OCI-LY3 (cell line): ENCODE data around the gene FBXL13.
A peak's percentile ranks its signal among the peaks of the same experiment; 100 is the strongest.

Experiments used
- H2AFZ ChIP-seq: fragments of 200-600, 300-600 bp; shearing (Covaris generic); 2 replicates; pipeline ENCODE4 v1.6.0; 2014; ENCODE audit warnings: antibody characterized with exemption, low read depth, low read length
- H3K27ac ChIP-seq: fragments of 200-600, 300-600 bp; sonication (generic); 2 replicates; pipeline ENCODE4 v1.5.1; 2014; ENCODE audit warnings: mild to moderate bottlenecking, low read length, moderate library complexity, mixed read lengths
- H3K27me3 ChIP-seq: fragments of 200-600, 300-600 bp; sonication (generic); 2 replicates; pipeline ENCODE4 v1.6.1; 2014; ENCODE audit warnings: low read depth, low read length, mixed read lengths
- H3K36me3 ChIP-seq: fragments of 200-600, 300-600 bp; sonication (generic); replicated peaks from 2 replicates; pipeline ENCODE3; 2014; ENCODE audit warnings: low read depth, low read length, mixed read lengths
- H3K4me1 ChIP-seq: fragments of 300-600, 200-600 bp; sonication (generic); 2 replicates; pipeline ENCODE4 v1.6.1; 2014; ENCODE audit warnings: low read length, mixed read lengths
- H3K4me2 ChIP-seq: fragments of 200-600, 300-600 bp; sonication (generic); 2 replicates; pipeline ENCODE4 v1.6.1; 2014; ENCODE audit warnings: low read length, mixed read lengths
- H3K4me3 ChIP-seq: fragments of 300-600, 200-600 bp; sonication (generic); 2 replicates; pipeline ENCODE4 v1.5.1; 2014; ENCODE audit warnings: antibody characterized with exemption, mild to moderate bottlenecking, low read length, moderate library complexity
- H3K79me2 ChIP-seq: fragments of 300-600, 200-600 bp; shearing (Covaris generic); 2 replicates; pipeline ENCODE4 v1.6.1; 2014; ENCODE audit warnings: mild to moderate bottlenecking, low read length, mixed read lengths
- H3K9ac ChIP-seq: fragments of 300-600, 200-600 bp; shearing (Covaris generic); 2 replicates; pipeline ENCODE4 v1.6.0; 2014; ENCODE audit warnings: mild to moderate bottlenecking, low read length, moderate library complexity
- H3K9me3 ChIP-seq: fragments of 200-600, 300-600 bp; shearing (Covaris generic); 2 replicates; pipeline ENCODE4 v1.6.1; 2014; ENCODE audit warnings: low read length, mixed read lengths; ENCODE audit not compliant: insufficient read depth
- H4K20me1 ChIP-seq: fragments of 200-600, 300-600 bp; sonication (generic); 2 replicates; pipeline ENCODE4 v1.6.1; 2016; ENCODE audit warnings: low read length, mixed read lengths; ENCODE audit not compliant: insufficient read depth
- EZH2phosphoT487 ChIP-seq: fragments of 200-600 bp; shearing (Covaris generic); IDR thresholded peaks from 2 replicates; pipeline ENCODE4 v1.6.1; 2018; ENCODE audit warnings: antibody characterized with exemption, mixed run types, low read depth
- TF ChIP-seq, protein P1 (sequence below): fragments of 200-600, 300-600 bp; sonication (generic); IDR thresholded peaks from 2 replicates; pipeline ENCODE4 v1.5.1; 2014; ENCODE audit warnings: antibody characterized with exemption, low read length, low read depth

FBXL13 gene

DNA sequence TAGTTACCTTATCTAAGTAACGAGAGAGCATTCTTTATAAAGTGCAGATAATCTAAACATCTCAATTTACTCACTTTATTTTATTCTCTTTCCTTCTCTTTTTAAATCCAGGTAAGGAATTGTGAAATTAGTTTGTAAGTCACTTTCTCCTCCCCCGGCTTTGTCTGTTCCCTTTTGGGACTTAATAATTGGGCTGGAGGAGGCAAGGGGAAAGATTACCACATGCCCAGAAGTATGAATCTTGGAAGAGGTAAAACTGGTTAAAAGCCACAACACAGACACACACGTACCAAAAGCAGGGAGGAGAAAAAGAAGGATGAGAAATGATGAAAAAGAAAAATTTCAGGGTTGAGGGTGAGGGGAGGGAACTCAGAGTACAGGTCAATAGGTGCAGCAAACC, 225.1 kb downstream of the FBXL13 start:
- no peaks in the 10 kb centered on the region; the same call in 1 of the 2 replicates for H3K4me1 ChIP-seq
- no peak overlapping the region for H3K4me3 ChIP-seq
- no peaks in the 10 kb centered on the region for H4K20me1 ChIP-seq
- H3K79me2 ChIP-seq = no peaks in the 10 kb centered on the region
- no peak for TF ChIP-seq EZH2phosphoT487
- TF ChIP-seq, protein P1, sequence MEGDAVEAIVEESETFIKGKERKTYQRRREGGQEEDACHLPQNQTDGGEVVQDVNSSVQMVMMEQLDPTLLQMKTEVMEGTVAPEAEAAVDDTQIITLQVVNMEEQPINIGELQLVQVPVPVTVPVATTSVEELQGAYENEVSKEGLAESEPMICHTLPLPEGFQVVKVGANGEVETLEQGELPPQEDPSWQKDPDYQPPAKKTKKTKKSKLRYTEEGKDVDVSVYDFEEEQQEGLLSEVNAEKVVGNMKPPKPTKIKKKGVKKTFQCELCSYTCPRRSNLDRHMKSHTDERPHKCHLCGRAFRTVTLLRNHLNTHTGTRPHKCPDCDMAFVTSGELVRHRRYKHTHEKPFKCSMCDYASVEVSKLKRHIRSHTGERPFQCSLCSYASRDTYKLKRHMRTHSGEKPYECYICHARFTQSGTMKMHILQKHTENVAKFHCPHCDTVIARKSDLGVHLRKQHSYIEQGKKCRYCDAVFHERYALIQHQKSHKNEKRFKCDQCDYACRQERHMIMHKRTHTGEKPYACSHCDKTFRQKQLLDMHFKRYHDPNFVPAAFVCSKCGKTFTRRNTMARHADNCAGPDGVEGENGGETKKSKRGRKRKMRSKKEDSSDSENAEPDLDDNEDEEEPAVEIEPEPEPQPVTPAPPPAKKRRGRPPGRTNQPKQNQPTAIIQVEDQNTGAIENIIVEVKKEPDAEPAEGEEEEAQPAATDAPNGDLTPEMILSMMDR = no peak
- no peaks in the 10 kb centered on the region for H3K9me3 ChIP-seq
- no peak overlapping the region for H2AFZ ChIP-seq
- H3K27me3 ChIP-seq = peaks cover 10% of the 10 kb centered on the region
- H3K36me3 ChIP-seq = no peaks in the 10 kb centered on the region
- H3K27ac ChIP-seq = no peak overlapping the region
- no peak overlapping the region for H3K4me2 ChIP-seq
- no peak overlapping the region for H3K9ac ChIP-seq

DNA sequence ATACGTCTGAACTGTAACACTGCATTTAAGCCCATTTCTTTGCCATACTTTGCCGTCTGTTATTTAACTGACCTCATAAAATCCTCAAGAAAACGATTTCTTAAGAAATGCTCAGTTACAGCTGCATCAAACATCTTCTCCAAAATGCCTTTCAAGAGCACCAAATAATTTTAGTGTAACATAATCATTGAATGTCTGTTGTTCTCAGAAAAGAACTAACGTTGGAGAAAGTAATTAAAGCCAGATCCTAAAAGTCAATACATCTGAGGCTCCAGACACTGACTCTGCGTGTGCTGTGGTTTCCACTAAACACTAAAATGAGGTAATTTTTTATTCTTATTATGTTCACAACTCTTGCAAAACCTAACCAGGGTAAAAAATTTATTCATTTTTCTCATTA, 225.5 kb downstream of the FBXL13 start:
- no peak overlapping the region for H3K4me2 ChIP-seq
- H3K9ac ChIP-seq = no peak overlapping the region
- H3K9me3 ChIP-seq = no peaks in the 10 kb centered on the region
- no peaks in the 10 kb centered on the region for H3K79me2 ChIP-seq
- H3K36me3 ChIP-seq = no peaks in the 10 kb centered on the region
- no peaks in the 10 kb centered on the region for H4K20me1 ChIP-seq
- H3K27me3 ChIP-seq = peaks cover 10% of the 10 kb centered on the region
- no peak overlapping the region for H3K4me3 ChIP-seq
- TF ChIP-seq EZH2phosphoT487 = no peak
- TF ChIP-seq, protein P1 = no peak
- peaks cover 4% of the 10 kb centered on the region for H3K4me1 ChIP-seq
- H2AFZ ChIP-seq = no peak overlapping the region
- no peak overlapping the region for H3K27ac ChIP-seq

DNA sequence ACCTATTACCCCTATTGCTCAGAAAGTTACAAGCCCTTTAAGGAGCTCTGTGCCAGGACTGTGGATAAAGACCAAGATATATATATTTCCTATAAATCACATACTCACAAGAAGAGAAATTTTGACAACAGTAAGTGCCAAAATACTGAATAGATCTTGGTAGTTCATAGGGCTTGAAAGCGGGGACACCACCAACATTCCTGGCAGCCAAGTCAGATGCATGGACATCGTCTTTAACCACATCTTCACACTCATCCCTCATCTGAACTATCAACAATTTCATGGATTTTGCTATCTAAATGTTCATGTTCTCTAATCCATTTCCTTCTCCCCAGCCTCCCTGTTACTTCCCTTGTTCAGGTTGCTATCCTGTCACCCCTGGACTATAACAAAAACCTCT, 229.2 kb downstream of the FBXL13 start:
- H3K4me3 ChIP-seq = no peak overlapping the region
- no peaks in the 10 kb centered on the region for H3K79me2 ChIP-seq
- H3K9ac ChIP-seq = no peak overlapping the region
- H3K27me3 ChIP-seq = peaks cover 15% of the 10 kb centered on the region
- peaks cover 21% of the 10 kb centered on the region for H3K4me1 ChIP-seq
- TF ChIP-seq EZH2phosphoT487 = no peak
- TF ChIP-seq, protein P1 = no peak
- H3K27ac ChIP-seq = no peak overlapping the region
- no peak overlapping the region for H3K4me2 ChIP-seq
- H3K9me3 ChIP-seq = no peaks in the 10 kb centered on the region
- no peaks in the 10 kb centered on the region for H4K20me1 ChIP-seq
- no peaks in the 10 kb centered on the region for H3K36me3 ChIP-seq
- H2AFZ ChIP-seq = no peak overlapping the region

DNA sequence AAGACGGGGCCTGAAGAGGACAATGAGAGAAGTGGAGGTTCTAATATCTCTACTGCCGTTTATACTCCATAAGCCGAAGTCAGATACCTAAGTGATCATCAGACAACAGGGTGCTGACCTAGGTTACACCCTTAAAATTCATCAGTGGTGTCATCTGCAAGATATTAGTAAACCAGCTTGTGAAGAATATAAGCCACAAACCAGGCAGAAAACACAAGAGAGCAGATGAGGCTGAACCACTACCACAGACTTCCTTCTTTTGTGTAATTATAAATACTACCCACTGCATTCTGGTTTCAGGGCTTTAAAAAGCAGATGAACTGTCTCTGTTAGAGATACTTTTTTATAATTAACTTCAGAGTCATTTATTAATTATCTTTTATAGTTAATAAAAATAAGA, 230.7 kb downstream of the FBXL13 start:
- Histone ChIP-seq H3K9ac (no peak overlapping the region), H3K4me2 (0 out of 2 replicates have a peak overlapping the region, but pooled peaks have one; percentile 23), H3K79me2 (no peaks in the 10 kb centered on the region), H3K4me3 (no peak overlapping the region), H3K36me3 (no peaks in the 10 kb centered on the region), H4K20me1 (no peaks in the 10 kb centered on the region), H3K27ac (no peak overlapping the region), H2AFZ (no peak overlapping the region), H3K9me3 (no peaks in the 10 kb centered on the region), H3K4me1 (peaks cover 26% of the 10 kb centered on the region), H3K27me3 (peaks cover 15% of the 10 kb centered on the region)
- no peak for TF ChIP-seq EZH2phosphoT487
- TF ChIP-seq, protein P1 = no peak
